GM19324 (cell line): ENCODE data around the gene ZBTB16.

Experiments
- ATAC-seq: cut with Tn5 transposase; IDR thresholded peaks from one replicate; pipeline ENCODE4 v1.9.1; 2021; ENCODE audit warnings: mild to moderate bottlenecking, moderate library complexity; ENCODE audit not compliant: unreplicated experiment, low FRiP score

ZBTB16 gene

DNA sequence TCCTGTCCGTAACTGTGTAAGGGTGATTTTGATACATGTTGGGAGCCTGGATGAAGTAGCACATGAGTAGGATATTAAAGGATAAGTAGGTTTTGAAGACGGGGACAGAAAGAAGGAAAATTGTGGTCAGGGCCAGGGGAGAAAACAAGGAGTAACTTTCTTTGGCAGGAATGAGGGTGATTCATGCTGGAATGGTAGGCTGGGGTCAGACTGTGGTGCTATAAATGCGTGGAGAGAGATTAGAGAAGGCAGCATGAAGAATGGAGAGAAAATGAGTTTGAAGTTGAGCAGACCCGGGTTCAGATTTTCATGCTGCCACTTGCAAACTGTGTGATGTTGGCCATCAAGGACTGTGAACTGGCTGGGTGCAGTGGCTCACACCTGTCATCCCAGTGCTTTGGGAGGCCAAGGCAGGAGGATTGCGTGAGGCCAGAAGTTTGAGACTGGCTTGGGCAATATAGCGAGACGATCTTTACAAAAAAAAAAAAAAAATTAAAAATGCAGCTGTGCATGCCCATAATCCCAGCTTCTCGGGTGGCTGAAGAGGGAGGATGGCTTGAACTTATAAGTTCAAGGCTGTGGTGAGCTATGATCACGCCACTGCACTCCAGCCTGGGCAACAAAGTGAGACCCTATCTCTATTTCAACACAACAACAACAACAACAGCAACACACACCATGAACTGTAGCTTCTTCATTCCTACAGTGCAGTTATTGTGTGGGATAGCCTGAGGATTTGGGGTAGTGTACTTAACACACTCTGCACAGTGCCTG is 22.3 kb downstream of the ZBTB16 start:
- no peak for ATAC-seq

DNA sequence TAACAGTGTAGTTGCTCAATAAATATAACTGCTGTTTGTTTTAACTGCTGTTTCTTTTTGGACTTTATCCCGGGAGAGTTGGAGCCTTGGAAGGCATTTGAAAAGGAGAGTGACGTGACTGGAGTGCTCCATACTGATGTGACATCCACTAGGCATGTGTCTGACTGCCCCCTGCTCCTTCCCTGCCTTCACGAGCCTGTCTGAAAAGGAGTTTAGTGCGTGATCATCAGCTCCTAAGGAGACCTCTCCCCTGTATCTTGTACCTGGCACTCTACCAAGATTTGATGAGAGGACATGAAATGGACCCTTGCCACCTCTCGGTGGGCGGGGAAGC is 22.9 kb downstream of the ZBTB16 start:
- no peak for ATAC-seq

DNA sequence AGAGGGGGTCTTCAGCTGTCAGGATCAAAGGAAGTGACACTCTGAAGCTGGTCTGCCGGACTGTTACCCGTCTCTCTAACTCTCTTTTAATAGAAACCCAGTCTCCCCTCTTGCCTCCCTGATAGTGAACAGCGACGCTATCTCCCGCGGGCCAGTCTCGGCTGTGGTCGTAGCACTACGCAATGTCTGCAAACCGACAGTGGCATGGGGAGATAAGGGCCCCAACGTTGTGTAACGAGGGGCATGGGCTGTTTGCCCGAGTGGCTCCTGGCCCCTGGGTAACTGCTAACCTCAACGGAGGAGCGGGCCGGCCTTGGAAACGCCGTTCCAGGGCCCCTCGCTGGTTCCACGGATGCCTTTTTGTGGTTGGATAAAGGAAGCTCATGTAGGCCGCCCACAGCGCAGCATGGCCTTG is 23.3 kb downstream of the ZBTB16 start:
- ATAC-seq: no peak

DNA sequence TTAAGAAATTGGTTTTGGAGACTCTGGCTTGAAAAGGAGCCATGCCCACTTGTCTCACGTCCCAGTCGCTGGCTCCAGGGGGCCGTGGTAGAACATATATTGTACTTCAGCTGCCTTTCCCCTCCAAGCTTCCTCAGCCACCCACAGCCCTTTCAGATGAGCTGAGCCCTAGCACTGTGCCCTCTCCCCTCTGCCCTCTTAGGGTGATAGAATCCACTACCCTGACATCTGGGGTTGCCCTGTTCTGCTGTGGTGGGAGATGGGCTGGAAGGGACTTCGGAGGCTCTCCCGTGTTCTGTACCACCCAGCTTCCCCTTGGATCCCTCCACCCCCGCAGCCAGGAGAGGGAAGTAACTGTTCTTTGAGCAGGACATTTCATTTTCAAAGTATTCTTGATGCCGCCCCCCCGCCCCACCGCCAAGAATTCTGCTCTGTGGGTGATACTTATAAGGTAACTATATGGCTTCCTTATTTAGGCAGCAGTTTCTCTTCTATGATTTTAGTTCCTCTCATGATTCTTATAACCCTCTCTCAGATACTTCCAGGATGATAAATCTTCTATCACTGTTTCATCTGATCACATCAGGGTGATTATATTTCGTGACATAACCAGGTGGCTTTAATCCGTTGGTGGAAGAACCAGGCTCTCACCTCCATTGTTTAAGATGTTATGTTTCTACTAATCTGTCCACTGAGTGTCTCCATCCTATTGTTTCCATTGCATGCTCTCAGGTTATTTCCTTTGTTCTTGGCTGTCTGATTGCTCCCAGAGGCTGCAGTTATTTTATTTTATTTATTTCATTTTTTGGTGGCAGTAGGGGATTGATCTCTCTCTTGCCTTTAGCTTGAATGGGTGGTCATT is 24.1 kb downstream of the ZBTB16 start:
- no peak for ATAC-seq

DNA sequence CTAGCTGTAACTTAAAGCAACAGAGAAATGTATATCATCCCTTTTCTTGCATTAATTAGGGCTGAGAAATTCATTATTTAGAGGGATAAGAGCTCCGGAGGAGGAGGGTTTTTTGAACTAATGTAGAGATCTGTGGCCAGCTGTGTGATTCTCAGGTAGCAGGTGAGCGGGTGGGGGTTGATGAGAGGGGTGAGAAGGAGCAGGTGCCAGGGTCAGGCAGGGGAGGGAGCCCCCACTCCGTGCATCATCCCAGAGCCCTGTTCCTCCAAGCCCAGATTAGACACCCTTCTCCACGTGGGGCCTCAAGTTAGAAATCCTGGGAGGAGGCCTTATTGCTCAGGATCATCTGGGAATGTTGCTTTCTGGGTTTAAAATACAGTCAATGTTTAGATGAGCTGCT is 24.9 kb downstream of the ZBTB16 start:
- ATAC-seq: no peak

DNA sequence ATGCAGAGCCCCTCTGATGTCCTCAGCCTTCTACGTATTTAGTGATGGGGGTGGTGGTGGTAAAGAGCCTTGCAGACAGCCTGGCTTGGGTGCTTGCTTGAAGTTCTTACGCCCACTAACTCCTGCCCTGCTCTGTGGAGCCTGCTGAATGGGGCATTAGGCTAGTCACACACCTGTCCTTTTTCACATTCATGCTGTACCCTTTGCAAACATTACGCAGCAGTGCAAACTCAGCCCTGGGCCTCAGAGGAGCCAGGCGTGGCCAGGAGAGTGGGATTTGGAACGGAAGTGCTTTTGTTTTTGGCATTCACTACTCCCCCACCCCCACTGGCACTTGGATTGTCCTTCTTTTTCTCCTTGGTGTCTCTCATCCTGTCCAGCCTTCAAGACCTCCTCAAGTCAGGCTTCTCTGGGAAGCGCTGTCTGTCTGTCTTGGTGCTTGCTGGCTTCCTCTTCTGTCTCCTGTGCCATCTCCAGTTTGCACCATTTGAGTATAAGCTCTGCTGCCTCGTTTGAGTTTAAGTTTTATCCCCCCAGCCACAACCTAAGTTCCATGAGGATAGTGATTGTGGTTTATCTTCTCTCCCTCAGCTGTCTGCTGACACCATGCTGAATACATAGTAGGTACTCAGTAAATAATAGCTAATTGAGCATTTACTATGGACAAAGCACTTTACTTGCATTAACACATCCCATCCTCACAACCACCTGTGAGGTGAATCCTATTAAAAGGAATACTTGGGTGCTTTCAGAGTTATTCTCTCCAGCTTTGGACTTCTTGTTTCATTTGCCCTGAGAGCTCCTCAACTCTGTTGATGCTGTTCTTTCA is 26.7 kb downstream of the ZBTB16 start:
- ATAC-seq: no peak

DNA sequence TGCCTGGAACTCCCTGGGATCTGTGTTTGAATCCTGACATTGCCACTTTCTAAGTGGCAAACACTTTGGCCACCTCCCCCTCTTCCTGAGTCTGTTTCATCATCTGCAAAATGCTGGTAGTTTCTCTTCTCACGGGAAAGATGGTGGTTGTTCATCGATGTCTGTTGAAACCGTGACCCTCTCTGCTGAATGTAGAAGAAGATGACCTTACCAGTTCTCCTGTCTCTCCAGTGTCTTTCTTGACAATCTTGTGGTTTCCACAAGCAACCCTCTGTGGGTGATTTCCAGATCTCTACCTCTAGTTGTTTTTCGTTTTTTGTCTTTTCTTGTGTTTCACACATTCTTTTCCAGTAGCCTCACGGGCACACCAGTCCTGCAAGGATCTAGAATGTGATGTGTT is 27.5 kb downstream of the ZBTB16 start:
- no peak for ATAC-seq

DNA sequence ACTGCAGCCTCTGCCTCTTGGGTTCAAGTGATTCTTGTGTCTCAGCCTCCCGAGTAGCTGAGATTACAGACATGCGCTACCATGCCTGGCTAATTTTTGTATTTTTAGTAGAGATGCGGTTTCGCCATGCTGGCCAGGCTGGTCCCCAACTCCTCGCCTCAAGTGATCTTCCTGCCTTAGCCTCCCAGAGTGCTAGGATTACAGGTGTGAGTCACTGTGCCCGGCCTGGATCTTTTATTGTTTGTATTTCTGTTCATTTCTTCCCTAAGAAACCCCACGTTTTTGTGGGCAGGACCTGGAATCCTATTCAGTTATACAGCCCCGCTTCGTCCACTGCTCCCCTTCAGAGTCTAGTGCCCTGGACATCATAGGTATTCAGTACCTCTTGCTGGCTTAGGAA is 28.7 kb downstream of the ZBTB16 start:
- no peak for ATAC-seq

DNA sequence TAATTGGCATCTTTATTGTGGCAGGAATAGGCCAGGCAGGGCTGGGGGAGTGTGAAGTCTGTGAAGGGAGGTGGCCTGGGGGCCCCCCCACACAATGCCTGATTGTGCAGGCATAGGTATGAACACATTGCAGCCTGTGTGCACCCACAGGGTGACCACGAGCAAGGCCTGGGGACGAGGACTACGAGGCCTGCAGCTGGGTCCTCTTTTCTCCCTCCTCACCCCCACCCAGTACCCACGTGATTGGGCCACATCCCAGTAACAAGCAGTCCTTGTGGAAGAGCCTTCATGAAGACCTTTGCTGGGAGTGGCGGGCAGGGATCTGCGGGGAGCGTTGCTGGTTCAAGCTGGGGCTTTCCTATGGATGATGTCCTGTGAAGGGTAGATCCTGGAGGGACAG is 29.3 kb downstream of the ZBTB16 start:
- ATAC-seq: no peak

DNA sequence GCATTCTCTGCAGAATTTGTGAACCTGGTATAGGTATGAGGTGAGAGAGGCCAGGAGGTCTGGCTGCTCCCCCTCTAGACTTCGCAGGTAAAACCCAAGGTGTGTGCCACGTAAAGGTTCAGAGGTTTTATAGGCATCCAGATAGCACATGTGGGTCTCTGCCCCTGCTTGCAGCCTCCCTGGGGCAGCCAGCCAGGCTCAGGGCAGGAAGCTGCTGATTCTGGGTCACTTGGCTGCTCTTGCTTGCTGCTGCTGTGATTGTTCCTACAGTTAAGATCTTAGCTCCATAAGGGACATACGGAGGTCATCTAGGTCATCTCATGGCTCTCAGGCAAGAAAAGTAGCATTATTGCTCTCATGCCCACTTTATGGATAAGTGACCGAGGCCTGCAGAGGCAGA is 30.2 kb downstream of the ZBTB16 start:
- ATAC-seq: no peak

DNA sequence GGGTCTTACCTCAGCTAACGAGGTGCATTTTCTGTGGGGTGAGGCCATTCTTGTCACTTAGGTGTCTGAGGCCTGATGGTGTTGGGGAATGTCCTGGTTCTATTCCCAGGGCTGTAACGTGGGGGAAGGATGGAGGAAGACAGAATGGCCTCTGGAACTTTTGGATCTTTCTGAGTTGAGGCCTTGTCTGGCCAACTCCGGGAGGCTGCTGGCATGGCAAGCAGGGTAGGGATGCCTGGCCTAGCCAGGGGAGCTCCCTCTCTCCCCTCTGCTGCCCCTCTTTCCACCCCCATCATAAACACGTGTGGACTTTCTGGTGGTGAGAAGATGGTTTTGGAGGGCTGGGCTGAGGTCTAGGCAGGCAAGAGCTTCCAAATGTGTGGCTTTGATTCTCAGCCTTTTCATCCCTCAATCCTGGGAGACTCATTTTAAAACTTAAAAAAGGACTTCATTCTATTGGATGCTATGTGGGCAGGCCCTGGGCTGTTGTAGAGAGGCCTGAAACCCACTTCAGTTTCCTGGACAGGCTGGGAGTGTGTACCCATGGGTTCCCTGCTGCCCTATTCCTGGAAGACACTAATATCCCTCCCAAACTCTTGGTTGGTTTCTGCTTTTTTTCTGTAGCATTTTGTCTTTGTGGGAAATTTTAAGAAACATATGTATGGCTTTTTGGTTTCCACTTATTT is 30.9 kb downstream of the ZBTB16 start:
- ATAC-seq: no peak

DNA sequence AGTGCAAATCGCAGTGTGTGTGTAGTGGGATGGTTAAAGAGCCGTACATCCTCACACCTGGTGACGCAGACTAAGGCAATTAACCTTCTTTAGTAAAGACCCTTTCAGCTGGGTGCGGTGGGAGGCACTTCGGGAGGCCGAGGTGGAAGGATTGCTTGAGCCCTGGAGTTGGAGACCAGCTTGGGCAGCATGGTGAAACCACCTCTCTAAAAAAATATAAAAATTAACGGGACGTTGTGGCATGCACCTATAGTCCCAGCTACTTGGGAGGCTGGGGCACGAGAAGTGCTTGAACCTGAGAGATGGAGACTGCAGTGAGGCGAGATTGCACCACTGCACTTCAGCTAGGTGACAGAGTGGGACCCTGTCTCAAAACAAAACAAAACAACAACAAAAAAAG is 31.5 kb downstream of the ZBTB16 start:
- no peak for ATAC-seq

DNA sequence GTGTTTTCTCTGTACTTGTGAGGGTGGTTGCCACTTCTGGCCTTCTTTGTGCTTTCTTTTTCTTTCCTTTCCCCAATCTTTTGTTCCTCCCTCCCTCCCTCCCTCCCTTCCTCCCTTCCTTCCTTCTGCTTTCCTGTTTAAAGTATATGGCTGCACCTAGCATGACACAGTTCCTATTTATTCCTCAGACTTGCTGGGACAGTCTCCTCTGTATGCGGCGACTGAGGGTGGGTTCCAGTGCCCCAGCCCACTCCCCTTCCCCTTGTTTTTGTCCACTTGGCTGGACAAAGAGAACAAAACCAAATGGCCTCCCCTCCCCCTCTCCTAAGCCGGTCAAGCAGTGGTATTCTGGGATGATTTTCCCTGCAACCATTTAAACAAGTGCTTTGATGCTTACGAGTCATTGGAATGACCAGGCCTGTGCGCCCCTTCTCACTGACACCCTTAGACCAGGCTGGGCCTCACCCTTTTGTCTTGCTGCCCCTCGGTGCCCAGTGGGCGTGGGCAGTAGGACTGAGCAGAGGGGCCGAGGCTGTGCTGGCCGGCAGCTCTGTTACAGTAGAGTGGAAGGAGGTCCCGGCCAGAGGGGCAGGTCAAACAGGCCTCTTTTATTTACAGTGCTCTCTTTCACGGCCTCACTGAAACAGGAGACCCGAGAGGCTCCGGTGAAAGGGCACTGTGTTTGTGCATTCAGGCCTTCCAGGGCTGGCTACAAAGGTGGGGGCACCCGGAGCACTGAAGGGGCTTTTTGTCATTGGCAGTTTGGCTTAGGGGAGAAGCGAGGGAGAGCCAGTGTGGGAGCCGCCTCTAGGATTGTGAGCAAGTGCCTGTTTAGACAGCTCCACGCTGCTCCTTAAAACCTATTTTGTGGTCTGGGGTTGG is 32.2 kb downstream of the ZBTB16 start:
- ATAC-seq: no peak

DNA sequence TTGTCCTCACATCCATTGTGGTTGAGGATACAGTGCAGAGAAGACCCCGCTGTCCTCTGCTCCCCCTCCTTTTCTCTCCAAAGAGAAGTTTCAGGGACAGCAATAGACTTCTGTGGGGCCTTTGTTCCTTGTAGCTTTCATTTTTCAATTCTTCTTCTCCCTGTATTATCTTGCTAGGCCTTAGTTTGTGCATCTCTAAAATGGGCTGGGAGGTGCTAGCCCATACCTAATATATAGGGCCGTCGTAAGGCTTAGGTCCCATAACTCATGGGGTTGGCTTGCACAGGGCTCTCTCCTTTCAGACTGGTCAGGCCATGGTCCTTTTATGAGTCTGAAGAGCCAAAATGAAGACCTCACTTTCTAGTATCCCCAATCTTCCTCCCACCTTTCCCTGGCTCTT is 33.0 kb downstream of the ZBTB16 start:
- ATAC-seq: no peak

DNA sequence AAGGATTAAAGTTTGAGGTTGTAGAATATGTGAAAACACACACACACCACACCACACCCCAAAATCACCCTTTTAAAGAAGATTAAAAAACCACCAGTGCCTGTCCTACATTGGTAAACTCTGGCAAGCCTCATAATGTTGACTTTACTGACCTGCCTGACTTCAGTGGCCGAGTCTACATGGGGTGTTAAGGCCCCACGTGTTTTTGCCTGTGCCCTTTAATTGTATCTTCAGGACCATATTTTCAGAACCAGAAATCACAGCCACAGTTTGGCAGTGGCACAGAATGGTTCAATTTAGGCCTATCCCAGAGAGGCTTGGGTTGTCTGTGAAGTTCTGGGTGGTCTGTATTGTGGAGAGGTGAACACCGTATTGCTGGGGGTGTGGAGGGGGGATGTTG is 33.4 kb downstream of the ZBTB16 start:
- ATAC-seq: no peak

DNA sequence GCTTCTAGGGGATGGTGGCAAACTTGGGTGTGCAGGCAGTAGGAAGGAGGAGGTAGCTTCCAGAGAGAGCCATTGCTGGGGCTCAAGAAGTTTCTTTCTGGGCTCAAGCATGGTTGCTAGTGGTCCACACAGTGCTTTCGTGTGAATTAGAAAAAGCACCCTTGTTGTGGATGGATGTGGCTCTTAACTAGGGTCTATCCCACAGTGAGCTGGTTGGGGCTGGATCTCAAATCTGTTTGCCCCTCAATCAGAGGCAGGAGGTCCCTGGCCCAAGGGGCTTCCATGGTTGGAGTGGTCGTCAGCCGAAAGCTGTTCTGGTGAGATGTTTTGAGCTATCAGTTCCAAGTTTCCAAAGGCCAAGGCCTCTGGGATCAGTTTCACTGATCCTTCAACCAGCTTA is 35.0 kb downstream of the ZBTB16 start:
- no peak for ATAC-seq

DNA sequence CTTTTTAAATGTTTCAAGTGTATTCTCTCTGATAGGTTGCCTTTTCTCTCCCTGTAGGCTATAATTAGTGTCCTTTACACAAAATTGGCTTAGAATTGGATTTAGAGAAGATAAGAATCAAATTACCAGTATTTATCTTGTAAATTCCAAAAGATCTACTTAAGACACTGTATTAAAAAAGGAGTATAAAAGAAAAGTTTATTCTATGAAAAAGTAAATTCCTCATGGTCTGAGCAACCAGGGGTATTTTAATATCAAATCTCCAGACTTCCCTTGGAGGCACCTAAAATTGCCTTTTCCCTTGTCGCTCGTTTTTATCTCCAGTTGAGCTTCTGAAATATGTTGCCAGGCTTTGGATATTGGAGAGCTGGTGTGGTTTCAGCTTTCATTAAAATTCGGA is 36.4 kb downstream of the ZBTB16 start:
- no peak for ATAC-seq

DNA sequence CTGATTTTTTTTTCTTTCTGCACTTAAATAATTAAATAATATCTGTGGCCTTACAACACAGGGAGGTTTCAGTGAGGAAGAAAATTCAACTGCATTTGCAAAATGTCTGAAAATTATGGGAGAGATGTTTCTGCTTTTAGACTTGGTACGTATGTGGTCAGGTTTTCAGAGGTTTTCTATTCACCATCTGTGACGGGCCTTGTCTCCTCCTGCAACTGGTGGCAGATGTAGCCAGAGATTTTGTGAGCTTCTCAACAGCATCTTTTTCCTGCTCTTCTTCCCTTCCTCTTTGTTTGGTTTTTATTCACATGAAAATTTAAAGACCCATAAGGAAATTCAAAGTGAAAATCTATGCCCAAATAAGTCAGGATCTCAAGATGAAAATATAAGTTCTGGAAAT is 38.3 kb downstream of the ZBTB16 start:
- no peak for ATAC-seq

DNA sequence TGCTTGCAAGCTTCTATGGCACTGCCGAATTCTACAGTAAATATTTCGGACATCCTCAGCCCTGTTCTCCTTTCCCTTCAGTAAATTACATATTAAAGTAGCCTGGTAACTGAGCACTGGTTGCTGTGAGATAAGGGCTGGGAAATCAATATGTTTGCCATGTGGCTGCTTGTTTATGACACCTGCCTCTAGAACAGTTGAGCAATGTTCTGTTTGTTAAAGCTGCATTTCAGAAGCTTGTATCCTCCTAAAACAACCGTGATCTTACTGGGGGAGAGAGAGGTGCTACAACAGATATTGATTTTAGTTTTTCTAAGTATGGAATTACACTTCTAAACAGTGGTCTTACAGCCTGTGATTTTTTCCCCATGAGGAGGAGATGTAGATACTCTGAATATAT is 39.4 kb downstream of the ZBTB16 start:
- ATAC-seq: no peak
